ENCODE results near the gene RERG.

The RERG gene

DNA sequence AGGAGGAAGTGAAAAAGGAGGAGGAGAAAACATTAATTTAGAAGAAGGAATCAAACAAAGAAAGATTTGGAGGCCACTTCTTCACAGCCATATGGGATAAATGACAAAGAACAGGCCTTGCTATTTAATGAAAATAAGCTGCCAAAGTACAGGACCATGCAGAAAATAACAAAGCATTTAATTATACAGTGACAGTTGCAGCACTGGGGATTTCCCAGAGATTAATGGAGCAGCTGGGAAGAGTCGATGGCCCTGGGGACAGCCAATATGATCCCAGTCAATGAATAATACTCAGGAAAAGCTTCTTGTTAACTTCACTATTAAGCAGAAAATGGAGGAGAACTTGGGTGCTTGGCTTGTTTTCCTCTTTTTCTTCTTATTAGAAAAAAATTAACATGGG is 34.6 kb downstream of the RERG start:
- DNase-seq (ENCODE audit: low read depth), result no peak

GRCh38 chr12:15184484-15184883 is 36.7 kb downstream of the RERG start:
- DNase-seq (ENCODE audit: low read depth), result no peak

DNA sequence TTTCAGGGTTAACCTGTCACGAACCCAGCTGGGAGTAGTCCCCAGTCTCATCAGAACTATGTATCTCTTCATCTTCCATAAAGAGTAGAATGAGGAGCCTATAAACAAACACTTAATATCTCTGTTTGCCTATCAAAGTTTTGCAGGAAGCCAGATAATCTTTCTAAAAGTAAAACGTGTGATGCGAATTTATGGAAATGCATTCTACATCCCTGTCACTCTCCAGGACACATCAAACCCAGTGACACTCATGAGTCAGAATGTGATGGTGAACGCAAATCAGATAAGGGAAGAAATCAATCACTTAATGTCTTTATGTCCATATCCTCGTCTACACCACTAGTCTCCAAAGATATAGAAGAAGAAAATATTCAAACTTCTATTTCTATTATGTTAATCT is 37.4 kb downstream of the RERG start:
- DNase-seq (ENCODE audit: low read depth), result no peak

DNA sequence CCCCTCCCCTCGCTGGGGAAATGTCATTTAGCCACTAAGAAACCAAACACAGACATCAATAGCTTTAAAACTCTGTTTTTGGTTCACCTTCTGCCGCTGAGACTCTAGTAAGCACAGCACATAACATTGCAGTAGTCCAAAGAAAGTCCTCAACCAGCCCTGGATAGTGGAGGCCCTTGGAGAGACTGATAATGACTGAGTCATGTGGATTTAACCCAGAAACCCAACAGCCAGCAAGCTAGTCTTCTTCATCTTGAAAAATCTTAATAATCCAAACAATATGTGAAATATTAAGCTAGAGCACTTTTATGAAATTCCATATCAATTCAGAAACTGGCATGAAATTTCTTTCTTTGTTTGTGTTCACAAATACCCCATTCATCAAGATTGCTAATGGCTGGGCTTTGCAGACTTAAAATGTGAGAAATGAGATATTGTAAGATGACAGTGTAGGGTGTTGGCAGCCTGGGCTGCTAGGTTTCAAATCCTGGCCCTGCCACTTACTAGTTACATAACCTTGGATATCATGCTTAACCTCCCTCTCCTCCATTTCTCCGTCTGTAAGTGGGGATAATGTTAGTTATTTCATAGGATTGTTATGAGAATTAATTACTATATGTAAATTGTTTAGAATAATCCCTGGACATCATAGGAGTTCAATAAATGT is 40.1 kb downstream of the RERG start:
- no peak for DNase-seq (ENCODE audit: low read depth)

DNA sequence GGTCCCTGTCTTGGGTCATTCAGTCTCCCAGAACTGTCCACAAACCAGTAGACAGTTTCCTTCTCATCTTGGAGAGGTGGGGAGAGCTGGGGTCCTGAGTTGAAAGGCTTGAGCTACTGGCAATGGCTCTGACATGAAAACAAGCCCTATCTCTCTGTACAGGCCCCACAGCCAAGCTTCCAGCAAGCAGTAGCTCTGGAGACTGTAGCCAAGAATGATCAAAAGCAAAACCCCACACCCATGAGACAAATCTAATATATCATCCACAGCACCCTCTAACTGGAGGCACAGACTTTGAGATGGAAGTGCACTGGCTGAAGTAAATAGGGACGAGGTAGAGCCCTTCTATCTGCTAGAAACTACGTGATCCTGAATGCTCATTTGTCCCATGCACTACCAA is 40.9 kb downstream of the RERG start:
- DNase-seq (ENCODE audit: low read depth), result no peak

- DNase-seq (ENCODE audit: low read depth), result no peak
These were observed 41.5 kb downstream of the RERG start for GRCh38 chr12:15179672-15180071.

DNA sequence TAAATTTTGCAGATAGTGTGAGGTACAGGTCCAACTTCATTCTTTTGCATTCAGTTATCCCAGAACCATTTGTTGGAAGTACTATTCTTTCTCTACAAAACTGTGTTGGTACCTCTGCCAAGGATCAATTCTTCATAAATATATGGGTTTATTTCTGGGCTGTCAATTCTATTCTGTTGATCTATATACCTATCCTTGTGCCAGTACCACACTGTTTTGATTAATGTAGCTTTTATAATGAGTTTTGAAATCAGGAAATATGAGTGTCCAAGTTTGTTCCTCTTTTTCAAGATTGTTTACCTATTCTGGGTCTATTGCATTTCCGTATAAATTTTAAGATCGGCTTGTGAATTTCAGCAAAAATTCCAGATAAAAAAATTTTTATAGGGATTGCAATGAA is 48.1 kb downstream of the RERG start:
- DNase-seq (ENCODE audit: low read depth), result no peak

DNA sequence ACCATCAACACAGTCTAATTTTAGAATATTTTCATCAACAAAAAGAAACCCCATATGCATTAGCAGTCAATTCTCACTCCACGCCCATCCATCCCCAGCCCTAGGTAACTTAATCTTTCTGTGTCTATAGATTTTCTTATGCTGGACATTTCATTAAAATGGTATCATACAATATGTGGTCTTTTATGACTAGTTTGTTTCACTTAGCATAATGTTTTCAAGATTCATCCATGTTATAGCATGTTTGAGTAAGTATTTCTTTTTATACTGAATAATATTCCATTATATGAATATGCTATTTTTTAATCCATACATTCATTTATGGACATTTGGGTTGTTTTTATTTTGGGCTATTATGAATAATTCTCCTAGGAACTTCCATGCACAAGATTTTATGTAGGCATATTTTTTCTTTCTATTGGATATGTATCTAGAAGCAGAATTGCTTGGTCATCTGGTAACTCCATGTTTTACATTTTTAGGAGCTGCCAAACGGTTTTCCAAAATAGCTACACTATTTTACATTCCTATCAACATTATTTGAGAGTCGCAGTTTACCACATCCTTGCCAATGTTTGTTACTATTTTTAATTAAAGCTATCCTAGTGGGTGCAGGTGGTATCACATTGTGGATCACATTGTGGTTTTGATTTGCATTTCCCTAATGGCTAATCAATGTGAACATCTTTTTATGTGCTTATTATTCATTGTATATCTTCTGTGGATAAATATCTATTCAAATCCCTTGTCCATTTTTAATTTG is 49.0 kb downstream of the RERG start:
- no peak for DNase-seq (ENCODE audit: low read depth)

DNA sequence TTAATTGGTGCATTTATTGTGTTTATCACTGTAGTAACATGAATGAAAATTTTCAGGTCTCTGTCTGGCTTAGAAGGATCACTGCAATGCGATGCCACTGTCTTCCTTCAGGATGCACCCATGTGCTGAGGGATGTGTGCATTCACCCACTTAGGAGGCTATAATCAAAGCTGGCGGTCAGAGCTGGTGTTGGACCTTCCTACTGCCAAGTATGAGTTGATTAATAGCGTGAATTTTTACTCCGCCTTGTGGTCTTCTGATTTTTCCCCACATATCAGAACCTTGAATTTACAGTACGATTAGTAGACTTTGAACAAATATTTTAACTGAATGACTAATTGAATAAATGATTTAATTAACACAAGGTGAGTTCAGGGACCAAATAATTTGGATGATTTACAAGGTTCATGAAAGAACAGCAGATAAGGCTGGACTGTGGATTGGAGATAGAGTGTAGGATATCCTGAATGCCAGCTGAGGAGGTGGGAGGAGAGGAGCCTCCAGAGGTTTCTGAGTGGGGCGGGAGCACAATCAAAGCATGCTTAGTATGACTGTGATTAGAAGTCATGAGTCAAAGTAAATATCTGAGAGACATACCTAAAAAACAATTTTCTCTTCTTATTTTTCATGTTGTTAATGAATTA is 50.1 kb downstream of the RERG start:
- no peak for DNase-seq (ENCODE audit: low read depth)

DNA sequence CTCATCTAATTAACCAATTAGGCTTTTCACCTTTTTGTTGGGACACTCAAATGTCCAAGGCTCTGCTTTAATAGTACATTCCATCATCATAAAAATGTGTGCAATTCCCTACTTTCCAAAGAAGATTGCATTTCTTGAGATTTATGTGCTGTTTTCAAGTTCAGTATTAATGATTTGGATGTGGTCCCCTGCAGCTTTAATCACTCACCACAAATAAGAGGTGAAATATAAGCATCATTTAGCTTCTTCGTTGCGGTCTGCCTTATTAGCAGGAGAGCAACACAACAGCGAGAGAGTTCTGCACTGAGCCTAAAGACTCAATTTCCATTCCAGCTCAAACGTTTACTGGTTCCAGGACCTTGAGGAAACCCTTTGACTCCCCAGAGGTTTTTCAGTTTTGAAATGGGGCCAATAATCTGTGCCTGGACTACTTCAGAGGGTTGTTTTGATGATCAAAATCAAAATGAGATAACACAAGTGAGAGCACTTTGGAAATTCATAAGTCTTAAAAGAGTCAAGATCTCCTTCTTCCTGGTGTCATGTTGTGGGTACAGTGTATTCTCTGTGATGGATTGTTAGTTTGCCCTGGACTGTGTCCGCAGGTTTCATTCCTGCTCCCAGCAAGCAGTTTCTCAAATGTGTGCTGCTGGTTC is 53.1 kb downstream of the RERG start:
- DNase-seq (ENCODE audit: low read depth), result no peak

DNA sequence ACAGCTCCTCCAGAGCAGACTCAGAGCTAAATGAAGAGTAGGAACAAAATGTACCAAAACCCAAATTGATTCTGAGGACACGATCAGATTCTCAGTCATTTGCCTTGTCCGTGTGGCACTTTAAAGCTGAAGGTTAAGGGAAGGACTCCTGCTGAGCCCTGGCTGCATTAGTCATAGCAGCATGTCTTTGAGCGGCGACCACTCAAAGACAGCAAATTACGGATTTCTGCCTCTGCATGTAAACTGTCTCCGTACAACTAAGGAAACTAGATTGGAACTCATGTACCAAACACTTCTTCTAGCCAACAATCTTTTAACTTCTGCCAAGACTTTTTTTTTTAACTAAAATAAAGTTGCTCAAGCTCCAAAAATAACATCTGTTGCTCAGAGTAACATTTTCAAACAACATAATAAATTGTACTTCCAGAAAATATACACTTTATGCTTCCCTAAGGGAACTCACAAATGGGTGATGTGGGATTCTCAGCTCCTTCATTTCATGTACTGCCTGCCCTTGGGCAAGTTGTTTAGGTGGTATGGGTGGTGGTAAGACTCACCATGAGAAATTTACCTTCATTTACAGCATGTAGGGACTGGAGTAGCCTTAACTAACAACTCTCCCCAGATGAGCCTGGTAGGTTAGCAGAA is 56.1 kb downstream of the RERG start:
- DNase-seq (ENCODE audit: low read depth), result peak; percentile 9

- DNase-seq (ENCODE audit: low read depth), result no peak
These were observed 57.9 kb downstream of the RERG start for GRCh38 chr12:15163030-15163976.

DNA sequence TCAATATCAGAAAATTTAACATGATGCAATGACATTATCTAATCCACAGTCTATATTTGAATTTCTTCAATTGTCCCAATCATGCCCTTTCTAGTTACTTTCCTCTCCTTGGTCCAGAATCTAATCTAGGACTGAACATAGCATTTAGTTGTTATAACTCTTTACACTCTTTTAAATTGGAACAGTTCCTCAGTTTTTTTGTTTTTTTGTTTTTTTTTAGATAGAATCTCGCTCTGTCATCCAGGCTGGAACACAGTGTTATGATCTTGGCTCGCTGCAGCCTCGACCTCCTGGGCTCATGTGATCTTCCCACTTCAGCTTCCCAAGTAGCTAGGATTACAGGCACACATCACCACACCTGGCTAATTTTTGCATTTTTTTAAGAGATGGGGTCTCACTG is 63.1 kb downstream of the RERG start:
- DNase-seq (ENCODE audit: low read depth), result no peak

- DNase-seq (ENCODE audit: low read depth), result no peak
These were observed 63.9 kb downstream of the RERG start for GRCh38 chr12:15157269-15157671.

- DNase-seq (ENCODE audit: low read depth), result no peak
These were observed 65.9 kb downstream of the RERG start for GRCh38 chr12:15155271-15155670.

- DNase-seq (ENCODE audit: low read depth), result no peak
These were observed 67.1 kb downstream of the RERG start for GRCh38 chr12:15154103-15154502.

GRCh38 chr12:15152868-15153267 is 68.3 kb downstream of the RERG start:
- peak; percentile 27 for DNase-seq (ENCODE audit: low read depth)

GRCh38 chr12:15152456-15152855 is 68.8 kb downstream of the RERG start:
- DNase-seq (ENCODE audit: low read depth), result no peak

DNA sequence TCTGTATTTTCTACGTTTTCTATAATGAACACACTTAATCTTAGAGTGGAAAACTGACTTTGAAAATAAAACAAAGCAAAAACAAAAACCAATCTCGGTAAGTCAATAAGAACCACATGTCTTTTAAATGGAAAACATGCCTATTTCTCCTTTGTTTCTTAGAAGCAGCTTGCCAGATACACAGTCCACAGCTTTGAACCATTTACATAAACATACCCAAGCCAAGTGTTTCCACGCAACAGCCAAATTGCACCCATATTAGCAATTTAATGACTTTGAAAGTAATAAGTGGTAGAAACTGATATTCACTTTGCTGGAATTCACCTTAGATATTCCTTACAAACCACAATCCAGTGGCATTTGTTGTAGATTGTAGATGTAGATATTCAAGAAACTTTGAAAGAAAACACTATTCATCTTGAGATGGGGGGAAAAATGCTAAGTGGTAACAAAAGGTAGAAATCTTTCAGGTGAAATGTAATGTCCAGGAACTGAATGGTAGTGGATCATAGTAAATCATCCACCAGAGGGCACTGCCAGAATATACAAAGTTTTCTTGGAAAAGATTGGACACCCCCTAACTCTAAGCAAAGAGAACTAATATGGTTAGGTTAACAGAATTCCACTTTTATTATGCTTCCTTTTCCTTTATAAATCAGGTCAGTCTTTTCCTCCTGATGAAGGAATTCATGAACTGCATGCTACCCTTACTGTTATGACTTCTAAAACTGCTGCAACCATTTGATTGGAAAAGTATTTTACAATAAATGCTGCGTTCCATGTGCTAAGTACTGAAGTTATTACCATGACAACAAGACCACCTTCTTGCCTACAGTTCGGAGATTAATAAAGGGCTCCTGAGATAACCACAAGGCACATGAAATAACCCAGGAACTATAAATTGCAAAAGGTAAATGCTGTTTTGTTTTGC is 69.8 kb downstream of the RERG start:
- peak; percentile 43 for DNase-seq (ENCODE audit: low read depth)

- DNase-seq (ENCODE audit: low read depth), result no peak
These were observed 74.6 kb downstream of the RERG start for GRCh38 chr12:15146585-15146984.
